Rectal smooth muscle tissue (tissue), 1 donor: ENCODE measurements around the gene TENM4.

Source experiments
- H3K27ac ChIP-seq: one replicate; pipeline ENCODE4 v1.7.0; 2013; ENCODE audit warnings: low read depth, low read length, inconsistent platforms
- H3K27me3 ChIP-seq: one replicate; pipeline ENCODE4 v1.7.0; 2013; ENCODE audit warnings: low read length; ENCODE audit not compliant: control insufficient read depth, insufficient read depth
- H3K36me3 ChIP-seq: one replicate; pipeline ENCODE4 v1.7.0; 2013; ENCODE audit warnings: low read length; ENCODE audit not compliant: control insufficient read depth, insufficient read depth
- H3K4me1 ChIP-seq: one replicate; pipeline ENCODE4 v1.7.0; 2013; ENCODE audit warnings: low read length; ENCODE audit not compliant: control insufficient read depth, insufficient read depth
- H3K4me3 ChIP-seq: one replicate; pipeline ENCODE4 v1.7.0; 2013; ENCODE audit warnings: low read length
- H3K9ac ChIP-seq: one replicate; pipeline ENCODE4 v1.7.0; 2013; ENCODE audit warnings: low read length

TENM4 gene

DNA sequence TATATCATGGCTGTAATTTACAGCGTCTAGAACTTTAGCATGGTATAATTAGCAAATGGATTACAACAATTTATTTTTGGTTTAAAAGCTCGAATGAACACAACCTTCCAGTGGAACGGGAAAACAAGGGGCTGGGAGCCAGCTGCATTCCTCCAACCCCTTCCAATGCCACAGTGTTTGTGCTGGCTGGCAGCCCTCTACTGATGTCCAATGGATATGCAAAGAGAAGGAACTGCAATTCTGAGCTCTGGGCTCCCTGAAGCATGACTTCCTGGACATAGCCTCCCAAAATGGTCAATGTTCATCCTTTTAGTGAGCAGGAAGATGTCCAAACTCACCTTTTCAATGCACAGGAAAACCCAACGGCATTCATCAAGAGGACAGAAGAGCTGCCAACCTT is 288.3 kb downstream of the TENM4 start:
- H3K27me3 ChIP-seq, result no peaks in the 10 kb centered on the region
- no peak overlapping the region for H3K9ac ChIP-seq
- no peak overlapping the region for H3K4me3 ChIP-seq
- H3K36me3 ChIP-seq, result no peaks in the 10 kb centered on the region
- no peaks in the 10 kb centered on the region for H3K4me1 ChIP-seq
- H3K27ac ChIP-seq, result no peak overlapping the region

DNA sequence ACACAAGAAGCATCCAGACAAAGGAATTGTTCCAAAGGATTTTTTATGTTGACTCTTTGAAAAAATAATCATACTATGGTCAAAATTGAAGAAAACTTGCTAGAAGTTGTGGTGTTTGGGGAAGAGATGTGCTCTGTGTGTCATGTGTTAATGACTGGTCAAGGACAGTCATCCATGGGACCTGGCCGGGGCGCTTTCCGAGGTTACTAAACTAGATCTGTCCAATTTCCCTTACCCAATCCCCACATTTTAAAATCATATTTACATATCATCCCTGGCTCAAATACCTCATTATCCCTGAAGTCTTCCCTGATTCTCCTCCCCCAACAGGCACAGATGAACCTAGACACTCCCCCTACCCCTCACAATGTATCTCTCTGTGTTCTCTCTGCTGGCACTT is 289.4 kb downstream of the TENM4 start:
- no peak overlapping the region for H3K9ac ChIP-seq
- no peaks in the 10 kb centered on the region for H3K27me3 ChIP-seq
- no peaks in the 10 kb centered on the region for H3K36me3 ChIP-seq
- H3K4me1 ChIP-seq, result no peaks in the 10 kb centered on the region
- no peak overlapping the region for H3K27ac ChIP-seq
- no peak overlapping the region for H3K4me3 ChIP-seq

DNA sequence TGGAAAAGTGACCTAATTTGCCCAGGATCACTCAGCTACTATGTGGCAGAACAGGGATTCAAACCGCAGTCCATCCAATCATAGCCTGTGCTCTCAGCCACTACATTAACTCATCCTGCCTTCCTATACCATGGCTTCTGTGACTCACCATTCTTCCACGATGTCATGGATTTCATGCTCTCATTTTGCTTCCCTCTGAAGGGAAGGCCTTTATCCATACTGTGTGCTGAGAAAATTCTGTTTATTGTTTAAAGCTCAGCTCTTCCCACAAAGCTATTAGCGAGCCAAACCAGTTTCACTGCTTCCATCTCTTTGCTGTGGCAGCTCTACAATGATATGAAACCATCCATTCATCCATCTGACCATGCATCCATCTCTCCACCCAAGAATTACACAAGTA is 289.9 kb downstream of the TENM4 start:
- no peak overlapping the region for H3K27ac ChIP-seq
- no peaks in the 10 kb centered on the region for H3K4me1 ChIP-seq
- H3K36me3 ChIP-seq, result no peaks in the 10 kb centered on the region
- no peaks in the 10 kb centered on the region for H3K27me3 ChIP-seq
- H3K9ac ChIP-seq, result no peak overlapping the region
- no peak overlapping the region for H3K4me3 ChIP-seq

DNA sequence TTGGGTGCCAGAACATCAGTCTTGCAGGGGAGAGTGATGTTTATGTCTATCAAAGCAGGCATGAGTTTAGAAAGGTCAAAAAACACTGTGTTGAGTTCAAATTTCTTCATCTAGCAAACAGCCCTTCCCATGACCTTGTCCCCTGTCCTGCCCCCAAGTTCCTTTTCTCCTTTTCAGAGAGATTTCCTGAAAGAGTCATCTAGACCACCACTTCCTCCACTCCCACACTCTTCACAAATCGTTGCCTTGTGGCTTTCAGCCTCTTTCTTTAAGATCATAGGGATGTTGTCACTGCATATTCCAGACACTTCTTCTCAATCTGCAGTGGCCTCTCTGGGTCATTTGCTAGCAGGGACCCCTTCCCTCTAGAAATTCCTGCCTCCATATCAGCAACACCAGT is 290.5 kb downstream of the TENM4 start:
- Histone ChIP-seq H3K4me3 (no peak overlapping the region), H3K27ac (no peak overlapping the region), H3K4me1 (no peaks in the 10 kb centered on the region), H3K27me3 (no peaks in the 10 kb centered on the region), H3K9ac (no peak overlapping the region), H3K36me3 (no peaks in the 10 kb centered on the region)

DNA sequence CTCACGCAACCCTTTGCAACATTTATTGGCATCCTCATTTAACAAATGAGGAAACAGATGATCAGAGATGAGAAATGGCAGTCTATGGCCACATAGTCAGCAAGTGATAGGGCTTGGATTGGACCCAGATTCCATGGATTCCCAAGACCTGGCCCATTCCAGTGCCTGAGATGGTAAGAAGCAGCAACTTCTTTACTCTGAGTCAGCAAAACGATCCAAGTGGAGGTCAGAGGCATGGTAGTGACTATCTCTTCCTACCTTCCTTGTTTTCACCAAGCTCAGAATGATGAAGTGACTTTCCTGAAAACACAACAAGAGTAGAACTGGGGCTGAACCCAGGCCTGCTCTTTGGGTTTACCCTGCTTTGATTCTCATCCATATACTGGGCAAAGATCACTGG is 293.1 kb downstream of the TENM4 start:
- H3K36me3 ChIP-seq, result no peaks in the 10 kb centered on the region
- no peaks in the 10 kb centered on the region for H3K4me1 ChIP-seq

DNA sequence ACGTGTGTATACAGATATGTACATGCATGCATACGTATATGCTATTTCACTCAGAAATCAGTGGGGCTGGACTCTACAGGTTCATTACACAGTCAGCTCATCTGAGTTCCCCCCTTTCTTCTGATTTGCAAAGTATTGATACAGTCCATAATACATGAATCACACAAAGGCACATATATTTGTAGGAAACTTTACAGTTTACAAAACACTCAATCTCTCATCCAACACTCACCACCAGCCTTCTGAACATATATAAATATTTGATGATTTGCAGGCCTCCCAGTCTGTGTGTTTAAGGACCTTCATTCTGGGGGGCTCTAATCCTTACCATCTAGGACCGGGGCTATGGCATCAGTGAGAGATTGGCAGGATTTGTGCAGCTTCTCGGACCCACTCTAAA is 293.8 kb downstream of the TENM4 start:
- Histone ChIP-seq H3K4me1 (no peaks in the 10 kb centered on the region), H3K27ac (no peak overlapping the region), H3K27me3 (no peaks in the 10 kb centered on the region), H3K9ac (no peak overlapping the region), H3K4me3 (no peak overlapping the region), H3K36me3 (no peaks in the 10 kb centered on the region)

More for the DNA sequence above, 293.1 kb downstream of the TENM4 start:
- Histone ChIP-seq H3K27me3 (no peaks in the 10 kb centered on the region), H3K9ac (no peak overlapping the region), H3K27ac (no peak overlapping the region), H3K4me3 (no peak overlapping the region)

DNA sequence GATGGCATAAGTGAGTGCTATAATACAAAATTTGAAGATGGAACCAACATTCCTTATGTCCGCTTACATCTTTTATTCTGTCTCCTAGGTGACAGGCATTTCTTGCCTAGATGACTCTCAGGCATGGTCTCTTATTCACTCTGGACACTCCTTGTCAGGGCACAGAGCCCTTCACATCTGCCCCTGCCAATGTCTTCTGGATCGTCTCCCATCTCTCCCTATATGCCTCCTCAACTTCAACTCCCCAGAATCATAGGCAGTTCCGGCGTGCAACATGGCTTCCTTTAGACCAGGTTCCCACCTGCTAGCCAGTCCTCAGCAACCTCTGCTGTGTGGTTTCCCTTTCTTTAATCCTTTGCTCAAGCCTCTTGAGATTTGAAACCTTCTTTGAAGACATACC is 300.9 kb downstream of the TENM4 start:
- Histone ChIP-seq H3K4me3 (no peak overlapping the region), H3K27me3 (no peaks in the 10 kb centered on the region), H3K27ac (no peak overlapping the region)

DNA sequence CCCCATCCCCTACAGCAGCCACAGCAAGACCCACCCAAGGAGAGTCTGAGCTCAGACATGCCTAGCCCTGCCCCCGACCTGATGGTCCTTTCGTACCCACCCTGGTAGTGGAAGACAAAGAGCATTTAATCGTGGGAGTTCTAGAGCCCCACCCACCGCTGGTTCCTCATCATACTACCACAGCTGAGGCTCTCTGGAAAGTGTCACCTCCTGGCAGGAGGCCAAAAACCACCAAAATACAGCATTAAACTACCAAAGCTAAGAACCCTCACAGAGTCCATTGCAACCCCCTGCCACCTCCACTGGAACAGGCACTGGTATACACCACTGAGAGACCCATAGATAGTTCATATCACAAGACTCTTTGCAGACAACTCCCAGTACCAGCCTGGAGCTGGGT is 311.1 kb downstream of the TENM4 start:
- H3K9ac ChIP-seq, result no peak overlapping the region

More for the DNA sequence above, 300.9 kb downstream of the TENM4 start:
- Histone ChIP-seq H3K4me1 (no peaks in the 10 kb centered on the region), H3K9ac (no peak overlapping the region), H3K36me3 (no peaks in the 10 kb centered on the region)

DNA sequence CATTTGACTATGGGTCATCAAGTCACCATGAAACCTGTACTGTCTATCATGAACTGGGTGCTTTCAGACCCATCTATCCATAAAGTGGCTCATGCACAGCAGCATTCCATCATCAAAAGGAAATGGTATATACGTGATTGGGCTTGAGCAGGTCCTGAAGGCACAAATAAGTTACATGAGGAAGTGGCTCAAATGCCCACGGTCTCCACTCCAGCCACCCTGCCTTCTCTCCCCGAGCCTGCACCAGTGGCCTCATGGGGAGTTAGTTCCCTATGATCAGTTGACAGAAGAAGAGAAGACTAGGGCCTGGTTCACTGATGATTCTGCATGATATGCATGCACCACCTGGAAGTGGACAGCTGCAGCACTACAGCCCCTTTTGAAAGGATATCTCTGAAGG is 312.5 kb downstream of the TENM4 start:
- no peak overlapping the region for H3K9ac ChIP-seq
- H3K36me3 ChIP-seq, result no peaks in the 10 kb centered on the region
- H3K27me3 ChIP-seq, result no peaks in the 10 kb centered on the region
- no peaks in the 10 kb centered on the region for H3K4me1 ChIP-seq
- H3K4me3 ChIP-seq, result no peak overlapping the region
- no peak overlapping the region for H3K27ac ChIP-seq

More for the DNA sequence above, 311.1 kb downstream of the TENM4 start:
- Histone ChIP-seq H3K36me3 (no peaks in the 10 kb centered on the region), H3K27me3 (no peaks in the 10 kb centered on the region), H3K4me1 (no peaks in the 10 kb centered on the region), H3K4me3 (no peak overlapping the region), H3K27ac (no peak overlapping the region)

DNA sequence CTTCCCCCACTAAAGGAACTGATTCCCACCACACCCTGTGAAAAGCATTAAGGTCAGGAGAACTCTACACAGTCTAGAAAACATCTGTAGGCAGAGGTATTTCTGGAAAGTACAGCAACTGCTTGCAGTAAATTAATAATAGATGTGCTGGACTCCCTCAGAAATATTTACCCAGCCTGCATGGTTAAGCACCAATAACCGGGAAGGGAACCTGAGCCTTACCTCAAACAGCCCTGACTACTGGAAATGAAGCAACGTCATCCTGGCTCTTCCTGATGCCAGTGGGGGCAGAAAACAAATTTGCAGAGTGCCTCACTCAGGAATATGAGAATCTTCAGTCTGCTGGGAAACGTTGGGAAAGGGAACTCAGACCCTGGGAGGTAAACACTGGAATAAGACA is 318.1 kb downstream of the TENM4 start:
- Histone ChIP-seq H3K9ac (no peak overlapping the region), H3K4me1 (no peaks in the 10 kb centered on the region), H3K4me3 (no peak overlapping the region)

DNA sequence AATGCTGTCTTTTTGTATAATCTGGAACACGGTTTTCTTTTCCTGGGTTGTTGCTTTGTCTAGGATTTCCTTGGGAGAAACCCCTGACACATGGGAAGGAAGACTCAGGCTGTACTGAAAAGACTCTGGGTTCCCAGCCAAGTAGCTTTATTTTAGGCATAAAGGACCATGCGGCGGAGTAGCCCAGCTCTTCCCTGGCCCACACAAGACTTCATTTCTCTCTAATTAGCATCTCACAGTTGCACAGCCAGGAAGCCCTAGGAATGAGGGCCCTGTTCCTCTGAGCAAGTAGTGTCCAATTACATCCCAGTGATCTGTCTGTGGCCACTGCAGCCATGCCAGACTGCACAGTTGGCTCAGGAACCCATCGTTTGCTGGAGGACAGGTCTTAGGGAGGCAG is 319.5 kb downstream of the TENM4 start:
- no peak overlapping the region for H3K4me3 ChIP-seq
- H3K4me1 ChIP-seq, result no peaks in the 10 kb centered on the region
- H3K27ac ChIP-seq, result no peak overlapping the region
- H3K9ac ChIP-seq, result no peak overlapping the region
- no peaks in the 10 kb centered on the region for H3K36me3 ChIP-seq
- H3K27me3 ChIP-seq, result no peaks in the 10 kb centered on the region

More for the DNA sequence above, 318.1 kb downstream of the TENM4 start:
- H3K27ac ChIP-seq, result no peak overlapping the region
- H3K27me3 ChIP-seq, result no peaks in the 10 kb centered on the region
- no peaks in the 10 kb centered on the region for H3K36me3 ChIP-seq

DNA sequence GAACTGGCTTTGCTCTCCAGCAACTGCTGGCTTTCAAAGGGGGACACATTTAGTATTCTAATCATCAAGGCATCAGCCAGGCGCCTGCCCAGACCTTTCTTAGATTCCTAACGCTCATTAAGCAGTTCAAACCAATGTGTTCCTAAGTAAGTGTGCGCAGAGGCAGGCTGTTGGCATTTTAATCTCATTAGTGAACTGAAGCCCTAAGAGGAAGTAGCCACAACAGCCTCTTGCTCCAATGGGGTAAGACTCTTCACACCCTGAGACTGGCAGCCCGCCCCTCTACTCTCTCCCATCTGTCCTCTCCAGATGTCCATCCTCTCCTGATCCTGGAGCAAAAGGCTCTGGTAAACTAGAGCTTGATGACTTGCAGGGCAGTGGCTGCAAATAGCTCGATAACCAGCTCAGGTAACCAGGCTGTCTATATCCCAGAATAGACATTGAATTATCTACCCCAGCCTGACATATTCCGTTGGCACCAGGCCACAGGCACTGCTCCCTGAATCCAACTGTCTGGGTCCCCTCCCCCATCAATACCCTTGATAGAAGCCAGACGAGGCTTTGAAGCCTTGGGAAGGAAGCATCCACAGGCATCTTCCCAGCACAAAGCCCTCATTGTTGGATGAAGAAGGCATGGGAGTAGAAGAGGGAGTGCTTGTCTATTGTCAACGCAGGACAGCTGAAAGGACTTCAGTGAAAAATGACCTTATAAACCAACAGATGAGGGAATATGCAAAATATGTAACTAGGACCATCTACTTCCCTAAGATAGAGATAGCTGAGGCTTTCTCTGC is 321.1 kb downstream of the TENM4 start:
- Histone ChIP-seq H3K36me3 (no peaks in the 10 kb centered on the region), H3K27ac (no peak overlapping the region), H3K9ac (no peak overlapping the region), H3K4me1 (no peaks in the 10 kb centered on the region), H3K27me3 (no peaks in the 10 kb centered on the region), H3K4me3 (no peak overlapping the region)

DNA sequence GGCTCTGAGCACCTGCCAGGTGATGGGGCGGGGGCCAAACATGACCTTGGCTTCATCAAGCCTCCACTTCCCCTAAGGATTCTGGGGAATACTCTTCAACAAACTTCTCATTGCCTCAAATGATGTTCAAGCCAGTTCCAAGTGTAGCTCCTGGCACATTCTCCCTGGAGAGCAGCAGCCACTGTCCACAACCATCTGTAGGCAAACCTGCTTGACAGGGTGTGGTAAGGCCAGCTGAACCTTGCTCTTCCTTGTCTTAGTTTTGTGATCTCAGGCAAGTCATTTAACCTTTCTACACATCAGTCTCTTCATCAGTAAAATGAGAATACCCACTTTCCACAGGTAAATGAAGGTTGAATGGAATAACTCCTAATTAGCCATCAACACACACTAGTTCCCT is 323.3 kb downstream of the TENM4 start:
- Histone ChIP-seq H3K27me3 (no peaks in the 10 kb centered on the region), H3K27ac (no peak overlapping the region), H3K9ac (no peak overlapping the region), H3K36me3 (no peaks in the 10 kb centered on the region), H3K4me3 (no peak overlapping the region), H3K4me1 (no peaks in the 10 kb centered on the region)
